ENCODE results near the gene SGCA. TPM values are rescaled to one million over a fixed set of nuclear protein-coding genes. Genes with fewer than 3 reads are reported as not detected.
A peak's percentile ranks its signal among the peaks of the same experiment; 100 is the strongest.

Gene SGCA
- total and polyA plus RNA-seq, 2 of the 8 experiments (the other 6 are each of a cell fraction or from before 2014, with no cell fraction given), result 0.12 TPM; not detected in 1

- TF ChIP-seq ATF2 (IDR thresholded peaks at IDR 0.05; ENCODE audit: low read length) (no peak), KDM5A (IDR thresholded peaks at IDR 0.05; ENCODE audit: low read length) (no peak), CREB1 (IDR thresholded peaks at IDR 0.05) (0 out of 2 replicates have a peak, but pooled peaks have one; percentile 5), CTBP2 (IDR thresholded peaks at IDR 0.05; ENCODE audit: borderline replicate concordance, insufficient read depth, insufficient read length, low read length) (no peak), CHD1 (IDR thresholded peaks at IDR 0.05; ENCODE audit: low read depth, low read length) (no peak), BACH1 (IDR thresholded peaks at IDR 0.05; ENCODE audit: low read length) (no peak), EP300 (IDR thresholded peaks at IDR 0.05; ENCODE audit: borderline replicate concordance in 1 of 2, low read depth in 2 of 2, low read length in 2 of 2) (0 out of 3 replicates have a peak, but pooled peaks of 1 of the 2 experiments have one; percentile 17), NANOG (IDR thresholded peaks at IDR 0.05; ENCODE audit: insufficient read depth, low read depth, low read length, poor library complexity, severe bottlenecking) (no peak), HDAC2 (IDR thresholded peaks at IDR 0.05; ENCODE audit: borderline replicate concordance in 1 of 2, low read depth in 2 of 2, low read length in 2 of 2) (peak in 1 of 2 experiments; percentile 33; a peak in 1 of 4 replicates), SIN3A (conservative IDR thresholded peaks at IDR 0.05 in 1 of 2, IDR thresholded peaks at IDR 0.05 in 1 of 2; ENCODE audit: low read depth in 1 of 2, low read length in 2 of 2) (peak in 1 of 2 experiments; percentile 27; a peak in 1 of 4 replicates), E2F6 (IDR thresholded peaks at IDR 0.05) (no peak), RAD21 (IDR thresholded peaks at IDR 0.05 in 1 of 2, conservative IDR thresholded peaks at IDR 0.05 in 1 of 2; ENCODE audit: low read depth in 2 of 2, low read length in 2 of 2) (peak in 1 of 2 experiments; percentile 6; a peak in 2 of 4 replicates), BRCA1 (IDR thresholded peaks at IDR 0.05; ENCODE audit: low read depth, low read length) (no peak), FOSL1 (IDR thresholded peaks at IDR 0.05; ENCODE audit: insufficient read depth, low read depth, low read length) (peak; percentile 97), NRF1 (IDR thresholded peaks at IDR 0.05; ENCODE audit: low read depth, low read length) (no peak), GABPA (IDR thresholded peaks at IDR 0.05; ENCODE audit: borderline replicate concordance, insufficient read depth, low read length) (no peak), CBX8 (IDR thresholded peaks at IDR 0.05; ENCODE audit: borderline replicate concordance, low read depth, low read length) (no peak)
These were observed 14.5 kb upstream of the SGCA start (continued) for GRCh38 chr17:50151041-50151936.
